Stimulated activated CD4-positive, alpha-beta T cell treated with anti-CD3 and anti-CD28 coated beads, Interleukin-1b, Interleukin-23, amount 100 ng/mL, for 4 hours (primary cell): ENCODE results near the gene SFMBT2.
A peak's percentile ranks its signal among the peaks of the same experiment; 100 is the strongest.
"Not testable (repeated sequence)": the region's sequence is repeated elsewhere in the genome, so short reads cannot be mapped to it uniquely, and the experiment has no call there.

Experiments used
- DNase-seq, 2 donors: peaks; one replicate each; pipeline ENCODE4 v3.0.0-alpha.2; 2020; ENCODE audit warnings: low read depth in 2 of 2

SFMBT2 gene

GRCh38 chr10:7225133-7225532, 185.7 kb downstream of the SFMBT2 start:
- DNase-seq: no peak

GRCh38 chr10:7218968-7219367, 191.9 kb downstream of the SFMBT2 start:
- no peak for DNase-seq

- DNase-seq: not testable (repeated sequence)
Observed at GRCh38 chr10:7212696-7213095, 198.1 kb downstream of the SFMBT2 start.

DNA sequence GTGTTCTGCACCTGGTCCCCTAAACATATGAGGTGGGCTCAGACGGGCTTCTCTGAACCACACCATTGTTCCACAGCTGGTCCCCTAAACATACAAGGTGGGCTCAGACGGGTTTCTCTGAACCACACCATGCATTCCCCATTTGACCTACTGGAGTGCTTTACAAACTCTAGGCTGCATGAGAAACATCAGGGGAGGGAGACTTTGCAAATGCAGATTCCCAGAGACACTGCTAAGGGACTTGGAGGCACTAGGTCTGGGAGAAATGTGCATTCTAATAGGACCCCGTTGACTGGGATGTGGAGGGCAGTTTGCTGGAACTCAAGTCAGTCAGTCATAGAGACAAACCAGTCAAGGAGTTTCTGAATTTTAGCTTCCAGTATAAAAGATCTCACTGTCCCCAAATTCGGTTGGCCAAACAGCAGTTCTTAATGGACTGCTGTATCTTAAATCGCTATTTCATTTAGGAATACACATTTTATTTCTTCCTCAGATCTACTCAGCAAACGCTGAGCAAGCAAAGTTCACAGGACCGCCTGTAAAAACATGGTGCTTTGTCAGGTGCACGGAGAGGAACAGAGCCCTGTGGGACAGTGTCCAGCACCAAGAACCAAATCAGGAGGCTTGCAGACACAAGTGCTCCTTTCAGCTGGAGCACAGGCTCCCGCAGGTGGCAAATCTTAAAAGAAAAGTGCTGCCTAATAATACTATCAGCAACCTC, 198.8 kb downstream of the SFMBT2 start:
- DNase-seq: no peak

DNA sequence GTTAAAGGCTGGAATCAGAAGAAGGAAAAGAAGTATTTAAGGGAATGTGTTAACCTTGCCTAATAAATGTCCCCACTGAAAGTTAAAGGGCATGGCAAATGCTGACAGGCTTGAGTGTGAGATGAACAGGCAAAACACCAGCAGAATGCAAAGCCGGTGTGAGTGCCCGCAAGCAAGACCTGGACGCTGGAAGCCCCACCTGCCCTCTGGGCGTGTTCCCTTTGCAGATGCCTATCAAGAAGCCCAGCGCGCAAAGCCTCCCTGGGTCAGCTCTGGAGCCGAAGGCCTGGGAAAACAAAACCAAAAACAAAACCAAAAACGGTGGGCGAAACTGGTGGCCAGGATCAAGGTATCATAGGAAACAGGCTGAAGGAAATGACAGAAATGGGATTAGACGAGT, 200.3 kb downstream of the SFMBT2 start:
- DNase-seq: no peak

GRCh38 chr10:7209458-7209857, 201.4 kb downstream of the SFMBT2 start:
- no peak for DNase-seq

DNA sequence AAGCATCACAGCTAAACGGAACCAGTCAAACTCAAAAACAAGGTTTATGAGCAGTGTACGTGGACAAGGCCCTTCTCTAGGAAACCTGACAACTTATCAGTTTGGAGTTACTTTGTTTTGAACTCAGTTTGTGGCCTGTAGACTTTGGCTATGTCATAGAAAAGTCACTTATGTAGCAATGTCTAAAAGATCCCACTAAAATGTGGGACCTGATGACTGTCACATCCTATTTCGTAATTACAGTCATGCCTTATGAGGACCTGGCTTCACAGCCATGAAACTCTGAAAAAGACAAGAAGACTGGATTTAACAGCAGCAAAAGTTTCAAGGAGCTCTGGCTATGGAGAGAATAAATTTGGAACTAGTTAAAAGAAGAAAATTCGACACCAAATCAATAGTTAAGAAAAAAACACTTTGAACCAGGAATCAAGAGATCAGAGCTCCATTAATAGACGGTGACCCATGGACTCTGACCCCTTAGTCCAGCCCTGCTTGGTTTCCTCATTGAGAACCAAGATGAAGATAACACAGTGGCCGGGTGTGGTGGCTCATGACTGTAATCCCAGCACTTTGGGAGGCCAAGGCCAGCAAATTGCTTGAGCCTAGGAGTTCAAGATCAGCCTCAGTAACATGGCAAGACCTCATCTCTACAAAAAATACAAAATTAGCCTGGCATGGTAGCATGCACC, 204.3 kb downstream of the SFMBT2 start:
- DNase-seq: no peak

GRCh38 chr10:7205656-7206055, 205.2 kb downstream of the SFMBT2 start:
- no peak for DNase-seq

- DNase-seq: no peak
Observed at GRCh38 chr10:7202793-7203355, 208.0 kb downstream of the SFMBT2 start.

- no peak for DNase-seq
Observed at GRCh38 chr10:7199152-7199760, 211.6 kb downstream of the SFMBT2 start.

GRCh38 chr10:7196284-7196683, 214.6 kb downstream of the SFMBT2 start:
- no peak for DNase-seq

GRCh38 chr10:7195118-7195517, 215.7 kb downstream of the SFMBT2 start:
- DNase-seq: no peak

GRCh38 chr10:7194571-7194970, 216.3 kb downstream of the SFMBT2 start:
- DNase-seq: no peak

DNA sequence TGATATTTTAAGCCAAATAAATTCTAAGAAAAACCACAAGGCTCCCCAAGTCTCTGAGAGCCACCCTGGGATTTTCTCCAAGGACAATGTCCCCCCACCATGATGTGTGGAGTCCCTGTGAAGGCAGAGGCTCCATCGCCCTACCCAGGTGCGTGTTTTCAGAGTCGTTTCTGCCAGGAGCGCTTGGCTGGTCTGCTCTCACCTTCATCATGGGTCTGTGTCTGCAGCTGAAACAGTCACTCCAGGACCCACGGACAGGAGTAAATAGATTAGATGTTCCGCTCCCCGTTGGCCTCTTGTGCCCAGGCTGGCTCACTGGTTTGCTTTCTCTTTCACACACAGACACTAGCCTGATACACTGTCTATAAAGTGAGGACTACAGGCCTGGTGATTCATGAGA, 217.5 kb downstream of the SFMBT2 start:
- DNase-seq: peak; percentile 7 to 23

GRCh38 chr10:7192831-7193361, 217.9 kb downstream of the SFMBT2 start:
- peak; percentile 21 to 26 for DNase-seq

- DNase-seq: no peak
Observed at GRCh38 chr10:7192061-7192460, 218.8 kb downstream of the SFMBT2 start.

GRCh38 chr10:7190772-7191171, 220.1 kb downstream of the SFMBT2 start:
- DNase-seq: not testable (repeated sequence)

- DNase-seq: no peak
Observed at GRCh38 chr10:7189909-7190308, 220.9 kb downstream of the SFMBT2 start.

GRCh38 chr10:7188456-7189050, 222.3 kb downstream of the SFMBT2 start:
- DNase-seq: no peak

DNA sequence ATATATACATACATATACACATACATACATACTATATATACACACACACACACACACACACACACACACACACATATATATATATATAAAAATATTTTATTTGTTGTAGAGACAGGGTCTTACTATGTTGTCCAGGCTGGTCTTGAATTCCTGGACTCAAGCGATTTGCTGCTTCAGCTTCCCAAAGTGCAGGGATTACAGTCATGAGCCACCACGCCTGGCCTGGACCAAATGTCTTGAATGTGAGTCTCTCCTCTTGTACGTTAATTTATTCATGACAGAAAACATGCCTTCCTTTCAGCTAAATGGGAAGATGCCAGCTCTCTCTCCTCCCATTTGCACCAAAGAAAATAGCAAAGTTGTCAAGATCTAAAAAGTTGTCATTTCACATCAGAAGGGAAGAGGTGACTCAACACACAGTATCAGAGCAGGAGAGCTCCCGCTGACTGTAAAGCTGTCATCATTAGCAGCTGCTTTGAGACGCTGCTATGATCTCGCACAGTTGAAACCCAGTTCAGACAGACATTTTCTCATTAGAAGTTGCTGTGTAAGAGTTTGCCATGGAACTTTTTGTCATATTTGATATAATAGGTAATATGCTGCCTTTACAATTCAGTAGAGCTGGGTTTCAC, 224.3 kb downstream of the SFMBT2 start:
- DNase-seq: no peak

- DNase-seq: no peak
Observed at GRCh38 chr10:7185367-7185690, 225.5 kb downstream of the SFMBT2 start.
